A549 (cell line): Measurements from ENCODE around the gene FGGY. TPM values are rescaled to one million over a fixed set of nuclear protein-coding genes. Genes with fewer than 3 reads are reported as not detected.

Experiments used
- ATAC-seq, 2 experiments: fragments of 200-7000 bp in 1 of 2; fragments of >200 bp in 1 of 2; cut with Nextera tagmentation in 1 of 2; cut with Tn5 transposase in 1 of 2; 3 replicates each; pipeline versions ENCODE4 v1.8.0 to v1.9.1; 2018 to 2020; ENCODE audit warnings: mild to moderate bottlenecking in 1 of 2, moderate library complexity in 1 of 2
- CTCF ChIA-PET: fragments of 300-600 bp; sonication (Branson Sonifier 250); formaldehyde crosslinking; extraction: SDS; loops from one replicate; lab custom pipeline; 2021; ENCODE audit warnings: antibody characterized with exemption, inconsistent platforms; lab: Yijun Ruan, JAX
- POLR2A ChIA-PET: fragments of 350-600 bp; formaldehyde crosslinking; extraction: SDS; loops from one replicate; lab custom pipeline; 2021; ENCODE audit warnings: antibody characterized with exemption, inconsistent platforms; lab: Yijun Ruan, JAX
- DNase-seq, 2 experiments: peaks; one replicate each; pipeline versions ENCODE4 v3.0.0 to v3.0.0-alpha.2; 2011 to 2016; ENCODE audit warnings: low read depth in 1 of 2, low spot score in 1 of 2
- FAIRE-seq: peaks from 2 replicates; lab custom pipeline; 2011; peaks lifted over from hg19 to GRCh38; lab: Jason Lieb, UNC
- H3K27ac ChIP-seq, 2 experiments: fragments of >200 bp; sonication (Bioruptor Twin); formaldehyde crosslinking; 3 replicates each; pipeline ENCODE4 v1.5.1; 2016 to 2017
- H3K4me1 ChIP-seq: fragments of >200 bp; sonication (Bioruptor Twin); formaldehyde crosslinking; 3 replicates; pipeline ENCODE4 v1.6.1; 2016
- H3K4me2 ChIP-seq: fragments of >200 bp; sonication (Bioruptor Twin); formaldehyde crosslinking; 3 replicates; pipeline ENCODE4 v1.6.1; 2016
- H3K4me3 ChIP-seq: fragments of >200 bp; sonication (Bioruptor Twin); formaldehyde crosslinking; 3 replicates; pipeline ENCODE4 v1.5.1; 2016
- H3K9me3 ChIP-seq: fragments of >200 bp; sonication (Bioruptor Twin); formaldehyde crosslinking; 3 replicates; pipeline ENCODE4 v1.6.1; 2016
- CBX2 ChIP-seq: fragments of 200-600 bp; sonication (generic); IDR thresholded peaks from 2 replicates; pipeline ENCODE4 v1.6.1; 2016; ENCODE audit warnings: low read depth, mild to moderate bottlenecking, borderline replicate concordance
- CBX8 ChIP-seq: fragments of 200-600 bp; sonication (generic); IDR thresholded peaks from 2 replicates; pipeline ENCODE4 v1.6.1; 2016
- CEBPB ChIP-seq, 2 experiments: fragments of >200 bp in 1 of 2; sonication (Bioruptor Twin) in 1 of 2; formaldehyde crosslinking in 1 of 2; IDR thresholded peaks; 2 replicates each; pipeline ENCODE4 v1.6.1; 2012 to 2016
- CHD2 ChIP-seq: fragments of 150-350 bp; IDR thresholded peaks from 2 replicates; pipeline ENCODE4 v1.6.1; 2014; ENCODE audit warnings: low read length; ENCODE audit not compliant: partially characterized antibody
- CHD4 ChIP-seq: fragments of 200-600 bp; sonication (generic); IDR thresholded peaks from 2 replicates; pipeline ENCODE4 v1.6.1; 2016; ENCODE audit warnings: antibody characterized with exemption, mild to moderate bottlenecking, borderline replicate concordance
- FOSL2 ChIP-seq, 2 experiments: fragments of 450-650 bp in 1 of 2; fragments of >200 bp in 1 of 2; sonication (Bioruptor Twin) in 1 of 2; formaldehyde crosslinking; IDR thresholded peaks; 2 replicates each; pipeline versions ENCODE4 v1.5.0 to v1.6.1; 2016 to 2020; ENCODE audit warnings: mild to moderate bottlenecking in 1 of 2, moderate library complexity in 1 of 2
- FOXS1 ChIP-seq: fragments of 250-450 bp; sonication (Bioruptor Pico); IDR thresholded peaks from 2 replicates; pipeline ENCODE4 v1.5.0; 2020; ENCODE audit warnings: mild to moderate bottlenecking, moderate library complexity
- GATA3 ChIP-seq: IDR thresholded peaks from 2 replicates; pipeline ENCODE4 v1.6.1; 2012; ENCODE audit warnings: borderline replicate concordance
- HDAC2 ChIP-seq: fragments of 200-600 bp; sonication (generic); IDR thresholded peaks from 2 replicates; pipeline ENCODE4 v1.6.1; 2016
- HEYL ChIP-seq: fragments of 250-450 bp; sonication (Bioruptor Pico); IDR thresholded peaks from 2 replicates; pipeline ENCODE4 v1.8.0; 2021; ENCODE audit warnings: mild to moderate bottlenecking, moderate library complexity
- JUN ChIP-seq, 2 experiments: fragments of >200 bp; sonication (Bioruptor Twin); formaldehyde crosslinking; IDR thresholded peaks; 2 replicates in 1 of 2; 3 replicates in 1 of 2; pipeline ENCODE4 v1.6.1; 2016 to 2017
- MAFK ChIP-seq: fragments of 450-650 bp; IDR thresholded peaks from 2 replicates; pipeline ENCODE4 v1.6.1; 2014; ENCODE audit not compliant: partially characterized antibody
- NPAS2 ChIP-seq: fragments of 250-450 bp; sonication (Bioruptor Pico); IDR thresholded peaks from 2 replicates; pipeline ENCODE4 v1.8.0; 2022; ENCODE audit warnings: mild to moderate bottlenecking, moderate library complexity, borderline replicate concordance
- POLR2A ChIP-seq: IDR thresholded peaks from 2 replicates; pipeline ENCODE4 v1.6.1; 2012; ENCODE audit warnings: mild to moderate bottlenecking, low read length
- POLR2AphosphoS2 ChIP-seq: conservative IDR thresholded peaks from 2 replicates; pipeline ENCODE4 v1.6.1; 2012; ENCODE audit warnings: low read length, improper control_type of control experiment, inconsistent platforms
- RAD21 ChIP-seq, 2 experiments: fragments of >200 bp in 1 of 2; sonication (Bioruptor Twin) in 1 of 2; formaldehyde crosslinking in 1 of 2; IDR thresholded peaks in 1 of 2; conservative IDR thresholded peaks in 1 of 2; 2 replicates in 1 of 2; 3 replicates in 1 of 2; pipeline ENCODE4 v1.6.1; 2012 to 2018; ENCODE audit warnings: inconsistent platforms in 1 of 2
- RARB ChIP-seq: fragments of 250-450 bp; sonication (Bioruptor Pico); IDR thresholded peaks from 2 replicates; pipeline ENCODE4 v1.8.0; 2021; ENCODE audit warnings: mild to moderate bottlenecking, moderate library complexity
- RNF2 ChIP-seq: fragments of 200-600 bp; sonication (generic); IDR thresholded peaks from 2 replicates; pipeline ENCODE4 v1.6.1; 2016; ENCODE audit warnings: low read depth, mild to moderate bottlenecking, antibody characterized with exemption, moderate library complexity, borderline replicate concordance
- SMC3 ChIP-seq: fragments of >200 bp; sonication (Bioruptor Twin); formaldehyde crosslinking; IDR thresholded peaks from 3 replicates; pipeline ENCODE4 v1.6.1; 2018; ENCODE audit warnings: inconsistent platforms
- SREBF2 ChIP-seq: fragments of 450-650 bp; IDR thresholded peaks from 2 replicates; pipeline ENCODE4 v1.6.1; 2014; ENCODE audit warnings: mild to moderate bottlenecking, moderate library complexity
- TP53 ChIP-seq: fragments of 250-450 bp; sonication (Bioruptor Pico); IDR thresholded peaks from 2 replicates; pipeline ENCODE4 v1.5.0; 2021; ENCODE audit warnings: mild to moderate bottlenecking, moderate library complexity
- ZC3H11A ChIP-seq: fragments of 450-650 bp; IDR thresholded peaks from 2 replicates; pipeline ENCODE4 v1.6.1; 2014; ENCODE audit warnings: antibody characterized with exemption, mild to moderate bottlenecking
- ZNF302 ChIP-seq: fragments of 250-450 bp; sonication (Bioruptor Pico); IDR thresholded peaks from 2 replicates; pipeline ENCODE4 v1.9.0; 2021; ENCODE audit warnings: inconsistent platforms, mild to moderate bottlenecking, moderate library complexity
- WGBS: methylation state at CpG from one replicate; pipeline ENCODE4 v1.1.6; 2017; ENCODE audit errors: missing lambda C conversion rate; 5-methylcytosine and 5-hydroxymethylcytosine counted together
- polyA plus RNA-seq, 4 experiments: library from polyadenylated mRNA; depleted of rRNA in 3 of 4; stranded (reverse); fragments of >200 nt; fragmentation: RNase III in 1 of 4; extraction: RNeasy Plus Mini Kit Qiagen cat#74134 plus additional on column Dnase treatment in 1 of 4; gene quantifications; 2 replicates in 3 of 4; 3 replicates in 1 of 4; pipeline ENCODE4 v1.2.3, GENCODE V29; 2011 to 2017
- TF ChIP-seq, protein P1 (sequence below): IDR thresholded peaks from 2 replicates; pipeline ENCODE4 v1.6.1; 2012

The FGGY gene
- polyA plus RNA-seq, 2 of the 4 experiments (the other 2 are of a cell fraction): 2.9 to 4.8 TPM

DNA sequence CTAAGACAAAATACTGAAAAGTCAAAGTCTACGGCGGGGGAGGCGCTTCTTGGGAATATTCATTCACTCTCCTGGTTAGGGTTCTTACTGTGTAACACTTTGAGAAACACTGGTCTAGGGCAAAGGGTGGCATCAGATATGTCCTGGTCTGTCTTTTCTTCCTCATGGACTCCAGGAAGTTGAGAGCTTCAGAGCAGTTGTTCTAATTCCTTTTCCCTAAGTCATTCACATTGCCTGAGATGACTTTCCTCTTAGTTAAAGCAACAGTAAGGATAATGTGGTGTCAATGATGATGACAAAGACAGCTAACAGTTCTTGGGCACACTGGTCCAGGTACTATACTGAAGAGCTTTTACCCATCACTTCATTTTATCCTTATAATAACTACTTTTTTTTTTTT is 27.0 kb downstream of the FGGY start:
- CTCF ChIA-PET: no interaction called here
- POLR2A ChIA-PET: no interaction called here

DNA sequence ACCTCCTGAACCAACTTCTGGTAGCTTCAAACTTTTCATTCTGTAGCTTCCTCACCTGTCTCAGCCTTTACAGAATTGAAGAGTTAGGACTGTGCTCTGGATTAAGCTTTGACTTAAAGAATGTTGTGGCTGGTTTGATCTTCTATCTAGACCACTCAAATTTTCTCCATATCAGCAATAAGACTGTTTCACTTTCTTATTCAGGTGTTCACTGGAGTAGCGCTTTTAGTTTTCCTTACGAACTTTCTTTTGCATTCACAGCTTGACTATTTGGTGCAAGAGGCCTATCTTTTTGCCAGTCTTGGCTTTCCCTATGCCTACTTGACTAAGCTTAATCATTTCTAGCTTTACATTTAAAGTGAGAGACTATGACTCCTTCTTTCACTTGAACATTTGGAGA is 31.5 kb downstream of the FGGY start:
- ATAC-seq: no peak
- POLR2A ChIA-PET: no interaction called here

More for the DNA sequence above, 27.0 kb downstream of the FGGY start:
- DNase-seq (no peak), FAIRE-seq (no peak), ATAC-seq (no peak)
- H3K4me2 ChIP-seq: no peak overlapping the region
- 96% methylated on average over 3 of the region's 3 CpGs for WGBS
- H3K27ac ChIP-seq: no peak overlapping the region
- TF ChIP-seq HDAC2: no peak
- no peak for TF ChIP-seq RAD21 (conservative IDR thresholded peaks at IDR 0.05 in 1 of 2, IDR thresholded peaks at IDR 0.05 in 1 of 2)
- TF ChIP-seq POLR2AphosphoS2: no peak
- TF ChIP-seq CBX8: no peak
- TF ChIP-seq GATA3: no peak
- no peak for TF ChIP-seq ZNF302 (CRISPR knock-in tag)
- no peak for TF ChIP-seq NPAS2 (CRISPR knock-in tag)
- no peak for TF ChIP-seq ZC3H11A
- TF ChIP-seq CHD4: no peak
- TF ChIP-seq RNF2: no peak
- TF ChIP-seq FOSL2 (IDR thresholded peaks at IDR 0.05): no peak
- no peak for TF ChIP-seq FOSL2 (CRISPR knock-in tag; IDR thresholded peaks at IDR 0.05)
- no peak for TF ChIP-seq TP53 (CRISPR knock-in tag)
- TF ChIP-seq MAFK: no peak
- no peak for TF ChIP-seq SMC3
- no peak for TF ChIP-seq POLR2A
- H3K4me1 ChIP-seq: no peaks in the 10 kb centered on the region
- H3K9me3 ChIP-seq: no peaks in the 10 kb centered on the region
- no peak overlapping the region for H3K4me3 ChIP-seq

DNA sequence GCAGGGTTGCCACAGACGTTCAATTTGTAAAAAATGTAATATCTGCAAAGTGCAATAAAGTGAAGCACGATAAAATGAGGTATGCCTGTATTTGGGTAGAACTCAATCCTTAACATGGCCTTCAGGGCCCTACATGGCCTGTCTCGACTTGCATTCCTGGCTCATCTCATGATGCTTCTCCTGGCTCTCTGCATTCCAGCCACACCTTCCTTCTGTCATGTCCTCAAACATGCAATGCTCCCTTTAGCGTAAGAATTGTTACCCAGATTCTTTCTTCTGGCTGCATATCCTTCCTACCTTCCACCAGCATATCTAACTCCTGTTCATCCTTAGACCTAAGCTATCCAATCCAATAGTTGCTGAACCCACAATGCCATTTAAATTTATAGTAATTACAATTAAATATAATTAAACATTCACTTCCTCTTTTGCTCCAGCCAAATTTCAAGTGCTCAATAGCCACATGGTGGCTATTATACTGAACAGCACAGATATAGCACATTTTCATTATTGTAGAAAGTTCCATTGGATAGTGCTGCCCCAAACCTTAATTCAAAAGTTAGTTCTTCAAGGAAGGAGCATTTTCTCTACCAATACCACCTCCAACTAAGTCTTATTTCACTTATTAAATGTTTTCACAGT is 32.6 kb downstream of the FGGY start:
- ChIA-PET POLR2A (no interaction called here), CTCF (no interaction called here)
- no peak for FAIRE-seq
- TF ChIP-seq, protein P1, sequence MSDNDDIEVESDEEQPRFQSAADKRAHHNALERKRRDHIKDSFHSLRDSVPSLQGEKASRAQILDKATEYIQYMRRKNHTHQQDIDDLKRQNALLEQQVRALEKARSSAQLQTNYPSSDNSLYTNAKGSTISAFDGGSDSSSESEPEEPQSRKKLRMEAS: no peak
- TF ChIP-seq HEYL (no peak), POLR2AphosphoS2 (no peak), JUN (IDR thresholded peaks at IDR 0.05) (no peak), CBX8 (no peak), CHD2 (no peak), SREBF2 (no peak), FOXS1 (no peak), ZNF302 (CRISPR knock-in tag) (no peak), RARB (CRISPR knock-in tag) (no peak), FOSL2 (IDR thresholded peaks at IDR 0.05) (no peak), FOSL2 (CRISPR knock-in tag; IDR thresholded peaks at IDR 0.05) (no peak), CEBPB (IDR thresholded peaks at IDR 0.05) (no peak)
- WGBS: 85% methylated on average over 4 of the region's 4 CpGs
- DNase-seq: no peak
- H3K4me1 ChIP-seq: no peaks in the 10 kb centered on the region
- H3K9me3 ChIP-seq: no peaks in the 10 kb centered on the region
- no peak overlapping the region for H3K4me3 ChIP-seq
- H3K27ac ChIP-seq: no peak overlapping the region
- H3K4me2 ChIP-seq: no peak overlapping the region
- no peak for ATAC-seq

More for the DNA sequence above, 31.5 kb downstream of the FGGY start:
- WGBS: 89% methylated on average over 2 of the region's 2 CpGs
- CTCF ChIA-PET: no interaction called here
- H3K27ac ChIP-seq: no peak overlapping the region
- no peaks in the 10 kb centered on the region for H3K4me1 ChIP-seq
- FAIRE-seq (no peak), DNase-seq (no peak)
- no peaks in the 10 kb centered on the region for H3K9me3 ChIP-seq
- no peak overlapping the region for H3K4me2 ChIP-seq
- H3K4me3 ChIP-seq: no peak overlapping the region
- TF ChIP-seq NPAS2 (CRISPR knock-in tag): no peak
- no peak for TF ChIP-seq CBX2
- TF ChIP-seq CHD4: no peak
- TF ChIP-seq CEBPB (IDR thresholded peaks at IDR 0.05): no peak
